ENCODE results near the gene LRP6.

LRP6 gene

DNA sequence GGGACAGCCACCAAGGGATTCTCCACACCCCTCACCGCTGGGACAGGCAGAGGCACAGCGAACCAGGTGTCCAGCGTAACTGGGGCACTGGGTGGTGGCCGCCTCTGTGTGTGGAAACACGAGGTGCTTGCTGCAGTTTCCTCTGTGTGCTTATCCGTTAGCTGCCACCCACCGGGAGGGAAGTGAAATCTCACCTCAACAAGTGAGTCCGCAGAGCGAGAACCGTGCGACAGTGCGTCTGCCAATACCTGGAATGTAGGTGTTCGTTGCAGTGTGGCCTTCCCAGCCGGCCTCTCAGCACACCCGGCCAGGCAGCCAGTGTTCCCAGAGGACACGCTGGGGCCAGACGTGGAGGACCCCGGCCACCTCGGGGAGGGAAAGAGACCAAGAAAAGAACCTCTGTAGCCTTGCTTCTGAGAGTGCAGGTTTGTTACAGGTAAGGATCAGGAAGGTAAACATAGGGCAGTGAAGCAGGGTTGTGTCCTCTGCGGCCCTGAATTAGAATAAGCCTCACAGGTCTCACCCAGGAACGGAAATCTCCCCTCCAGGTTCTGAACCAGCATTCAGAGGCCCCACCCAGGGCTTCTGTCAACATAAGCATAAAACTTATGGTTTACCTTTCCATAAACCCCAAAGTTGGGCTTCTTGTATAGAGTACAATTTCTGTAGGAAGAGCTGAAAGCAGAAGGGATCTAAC lies 194.6 kb downstream of the LRP6 start:
- DNase-seq (ENCODE audit: low read depth in 2 of 2) = peak; percentile 21 to 32

DNA sequence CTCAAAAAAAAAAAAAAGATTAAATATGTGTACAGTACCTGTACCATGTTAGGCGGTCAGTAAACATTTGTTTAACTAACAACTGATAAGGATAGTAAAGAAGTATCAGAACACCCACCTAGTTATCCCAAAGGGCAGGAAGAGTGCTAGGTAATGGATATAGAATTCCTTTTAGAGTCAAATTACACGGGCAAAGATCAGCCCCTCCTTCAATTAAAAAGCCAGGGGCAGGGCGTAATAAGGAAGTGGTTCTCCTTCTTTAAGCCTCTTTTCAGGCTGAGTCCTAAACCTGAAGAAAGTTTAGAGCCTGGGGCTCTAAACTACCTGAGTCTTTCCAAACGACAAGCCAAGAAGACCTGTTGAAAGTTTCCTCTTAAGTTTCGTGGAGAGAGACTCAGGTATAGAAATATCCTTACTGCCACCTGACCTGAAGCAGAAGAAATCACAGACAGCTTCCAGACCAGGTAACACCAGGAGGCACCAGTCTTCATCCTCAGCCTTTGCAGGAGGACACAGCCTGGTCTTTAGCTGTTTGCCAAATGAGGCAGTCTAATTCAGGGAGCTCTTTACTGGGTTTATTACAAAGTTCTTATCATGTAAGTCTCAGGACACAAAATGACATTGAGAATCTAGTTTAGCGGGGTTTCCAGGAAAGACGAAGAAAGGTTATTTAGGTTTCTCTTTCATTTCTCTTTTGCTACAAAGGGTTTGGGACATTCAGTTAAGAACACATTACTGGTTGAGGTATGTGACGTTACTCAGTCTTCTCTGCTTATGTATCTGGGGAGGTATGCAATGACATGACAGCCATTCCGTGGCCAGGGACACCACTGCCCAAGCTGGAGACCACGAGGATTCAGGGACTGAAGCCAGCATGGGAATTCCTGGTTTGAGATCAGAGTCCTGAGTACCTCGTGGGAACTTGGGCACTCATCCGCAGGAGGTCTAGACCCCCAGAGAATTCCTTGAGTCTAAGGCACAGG lies 195.9 kb downstream of the LRP6 start, which contains the start of gene BCL2L14:
TSS of gene BCL2L14 (plus strand) at position 266 of the 983 bp plus-strand sequence. CDS start 8,367 bp downstream, outside the sequence.
- DNase-seq (ENCODE audit: low read depth in 2 of 2) = no peak

GRCh38 chr12:12069821-12070548 lies 196.9 kb downstream of the LRP6 start:
- DNase-seq (ENCODE audit: low read depth in 2 of 2) = no peak

DNA sequence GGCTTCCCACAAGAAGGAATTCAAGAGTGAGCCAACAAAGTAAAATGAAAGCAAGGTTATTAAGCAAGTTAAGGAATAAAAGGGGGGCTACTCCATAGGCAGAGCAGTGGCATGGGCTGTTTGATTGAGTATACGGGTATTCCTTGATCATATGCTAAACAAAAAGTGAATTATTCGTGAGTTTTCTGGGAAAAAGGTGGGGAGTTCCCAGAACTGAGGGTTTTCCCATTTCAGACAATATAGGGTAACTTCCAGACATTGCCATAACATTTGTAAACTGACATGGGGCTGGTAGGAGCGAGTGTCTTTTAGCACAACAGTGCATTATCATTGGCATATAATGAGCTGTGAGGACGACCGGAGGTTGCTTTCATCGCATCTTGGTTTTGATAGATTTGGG lies 198.1 kb downstream of the LRP6 start:
- DNase-seq (ENCODE audit: low read depth in 2 of 2) = no peak
